SW480 (cell line): Measurements from ENCODE around the gene ANXA11.

Source experiments
- DNase-seq: peaks from one replicate; pipeline ENCODE4 v3.0.0-alpha.2; 2016; ENCODE audit warnings: low spot score

ANXA11 gene

GRCh38 chr10:80187465-80188409, 17.6 kb downstream of the ANXA11 start:
- no peak for DNase-seq

- no peak for DNase-seq
Measured at GRCh38 chr10:80187060-80187459, 18.3 kb downstream of the ANXA11 start.

GRCh38 chr10:80186364-80187012, 18.8 kb downstream of the ANXA11 start:
- no peak for DNase-seq

GRCh38 chr10:80185578-80186299, 19.6 kb downstream of the ANXA11 start:
- no peak for DNase-seq

GRCh38 chr10:80184291-80184690, 21.0 kb downstream of the ANXA11 start:
- DNase-seq = no peak

GRCh38 chr10:80183436-80183835, 21.9 kb downstream of the ANXA11 start:
- no peak for DNase-seq

GRCh38 chr10:80182986-80183385, 22.4 kb downstream of the ANXA11 start:
- DNase-seq = no peak

- no peak for DNase-seq
Measured at GRCh38 chr10:80177781-80178636, 27.3 kb downstream of the ANXA11 start.

- DNase-seq = no peak
Measured at GRCh38 chr10:80176526-80176925, 28.8 kb downstream of the ANXA11 start.

- no peak for DNase-seq
Measured at GRCh38 chr10:80174641-80175395, 30.5 kb downstream of the ANXA11 start.

- no peak for DNase-seq
Measured at GRCh38 chr10:80173466-80173865, 31.9 kb downstream of the ANXA11 start.

- DNase-seq = no peak
Measured at GRCh38 chr10:80172896-80173295, 32.4 kb downstream of the ANXA11 start.

GRCh38 chr10:80171248-80171660, 34.1 kb downstream of the ANXA11 start:
- no peak for DNase-seq

GRCh38 chr10:80170641-80171040, 34.7 kb downstream of the ANXA11 start:
- DNase-seq = no peak

- DNase-seq = no peak
Measured at GRCh38 chr10:80170026-80170425, 35.3 kb downstream of the ANXA11 start.

GRCh38 chr10:80168679-80169380, 36.5 kb downstream of the ANXA11 start:
- no peak for DNase-seq

GRCh38 chr10:80168162-80168511, 37.2 kb downstream of the ANXA11 start:
- DNase-seq = no peak

GRCh38 chr10:80167471-80168161, 37.7 kb downstream of the ANXA11 start:
- no peak for DNase-seq

- DNase-seq = no peak
Measured at GRCh38 chr10:80166581-80167470, 38.5 kb downstream of the ANXA11 start.
